DMS153 treated with DMSO at 0.1 percent for 48 hours (cell line): Measurements from ENCODE around the gene DENND4C.
"Not testable (repeated sequence)": the region's sequence is repeated elsewhere in the genome, so short reads cannot be mapped to it uniquely, and the experiment has no call there.

Experiments
- DNase-seq: peaks from one replicate; lab custom pipeline; 2025; ENCODE audit not compliant: unreplicated experiment; lab: John Stamatoyannopoulos, UW

Gene DENND4C

GRCh38 chr9:19265602-19266001 is 35.1 kb downstream of the DENND4C start:
- DNase-seq = not testable (repeated sequence)

GRCh38 chr9:19266778-19267384 is 36.4 kb downstream of the DENND4C start:
- not testable (repeated sequence) for DNase-seq

- DNase-seq = no peak
Observed at GRCh38 chr9:19269582-19269981, 39.1 kb downstream of the DENND4C start.

GRCh38 chr9:19270421-19270949 is 40.0 kb downstream of the DENND4C start:
- DNase-seq = no peak

- no peak for DNase-seq
Observed at GRCh38 chr9:19271081-19271480, 40.6 kb downstream of the DENND4C start.

- no peak for DNase-seq
Observed at GRCh38 chr9:19281801-19282200, 51.3 kb downstream of the DENND4C start.

- DNase-seq = no peak
Observed at GRCh38 chr9:19283072-19283710, 52.7 kb downstream of the DENND4C start.

GRCh38 chr9:19284729-19285128 is 54.2 kb downstream of the DENND4C start:
- no peak for DNase-seq

GRCh38 chr9:19286634-19287188 is 56.2 kb downstream of the DENND4C start:
- DNase-seq = no peak

GRCh38 chr9:19288081-19288480 is 57.6 kb downstream of the DENND4C start:
- no peak for DNase-seq

GRCh38 chr9:19290103-19290502 is 59.6 kb downstream of the DENND4C start:
- DNase-seq = no peak

GRCh38 chr9:19294219-19294618 is 63.7 kb downstream of the DENND4C start:
- DNase-seq = no peak

GRCh38 chr9:19298436-19299000 is 68.0 kb downstream of the DENND4C start:
- DNase-seq = no peak

GRCh38 chr9:19303216-19303615 is 72.7 kb downstream of the DENND4C start:
- no peak for DNase-seq

- no peak for DNase-seq
Observed at GRCh38 chr9:19306568-19306967, 76.1 kb downstream of the DENND4C start.

GRCh38 chr9:19310246-19310645 is 79.8 kb downstream of the DENND4C start:
- no peak for DNase-seq

- no peak for DNase-seq
Observed at GRCh38 chr9:19313573-19313972, 83.1 kb downstream of the DENND4C start.

- DNase-seq = no peak
Observed at GRCh38 chr9:19320495-19320894, 90.0 kb downstream of the DENND4C start.

- DNase-seq = no peak
Observed at GRCh38 chr9:19331877-19332276, 101.4 kb downstream of the DENND4C start.

GRCh38 chr9:19336166-19336565 is 105.7 kb downstream of the DENND4C start:
- no peak for DNase-seq

GRCh38 chr9:19342947-19343346 is 112.5 kb downstream of the DENND4C start:
- no peak for DNase-seq

GRCh38 chr9:19358701-19359100 is 128.2 kb downstream of the DENND4C start:
- DNase-seq = no peak
